Thoracic aorta (tissue), 2 donors: ENCODE results near the gene FOXS1. TPM values are rescaled to one million over a fixed set of nuclear protein-coding genes. Genes with fewer than 3 reads are reported as not detected.

ENCODE experiments used
- ATAC-seq: fragments of 150-250 bp; one replicate; pipeline ENCODE4 v1.8.0; 2017; ENCODE audit warnings: low read depth; ENCODE audit not compliant: insufficient number of reproducible peaks, low FRiP score
- DNase-seq: peaks from one replicate; pipeline ENCODE4 v3.0.0-alpha.2; 2020; ENCODE audit warnings: low spot score
- H3K27ac ChIP-seq, 2 donors: fragments of 200-600 bp; sonication (generic); 1 replicate in 1 of 2; 2 replicates in 1 of 2; pipeline ENCODE4 v1.5.1; 2016; ENCODE audit warnings: mild to moderate bottlenecking in 2 of 2, moderate library complexity in 2 of 2
- H3K27me3 ChIP-seq: fragments of 200-600 bp; sonication (generic); replicated peaks from 2 replicates; pipeline ENCODE4 v1.6.0; 2016; ENCODE audit warnings: mild to moderate bottlenecking; ENCODE audit not compliant: insufficient read depth
- H3K36me3 ChIP-seq: fragments of 200-600 bp; sonication (generic); one replicate; pipeline ENCODE4 v1.5.1; 2016
- H3K4me1 ChIP-seq, 2 donors: fragments of 200-600 bp; sonication (generic); 1 replicate in 1 of 2; 2 replicates in 1 of 2; pipeline versions ENCODE4 v1.5.1 to v1.6.0; 2016; ENCODE audit warnings: low read depth in 2 of 2, mild to moderate bottlenecking in 1 of 2; ENCODE audit not compliant: control insufficient read depth in 1 of 2
- H3K4me3 ChIP-seq: fragments of 200-600 bp; sonication (generic); 2 replicates; pipeline ENCODE4 v1.5.1; 2016; ENCODE audit warnings: mild to moderate bottlenecking
- H3K9me3 ChIP-seq: fragments of 200-600 bp; sonication (generic); 2 replicates; pipeline ENCODE4 v1.5.1; 2016
- total RNA-seq, 2 donors: library from RNA; depleted of rRNA; stranded (reverse); fragments of >200 nt; gene quantifications; one replicate each; pipeline versions ENCODE4 v1.1.0 to v1.2.3, GENCODE V29; 2016
- TF ChIP-seq, protein P1 (sequence below): fragments of 200-600 bp; sonication (generic); IDR thresholded peaks from one replicate; pipeline ENCODE4 v1.5.1; 2019; ENCODE audit warnings: antibody characterized with exemption

The FOXS1 gene
- total RNA-seq, 2 donors from 2014 or later = 13.9 to 44.5 TPM

DNA sequence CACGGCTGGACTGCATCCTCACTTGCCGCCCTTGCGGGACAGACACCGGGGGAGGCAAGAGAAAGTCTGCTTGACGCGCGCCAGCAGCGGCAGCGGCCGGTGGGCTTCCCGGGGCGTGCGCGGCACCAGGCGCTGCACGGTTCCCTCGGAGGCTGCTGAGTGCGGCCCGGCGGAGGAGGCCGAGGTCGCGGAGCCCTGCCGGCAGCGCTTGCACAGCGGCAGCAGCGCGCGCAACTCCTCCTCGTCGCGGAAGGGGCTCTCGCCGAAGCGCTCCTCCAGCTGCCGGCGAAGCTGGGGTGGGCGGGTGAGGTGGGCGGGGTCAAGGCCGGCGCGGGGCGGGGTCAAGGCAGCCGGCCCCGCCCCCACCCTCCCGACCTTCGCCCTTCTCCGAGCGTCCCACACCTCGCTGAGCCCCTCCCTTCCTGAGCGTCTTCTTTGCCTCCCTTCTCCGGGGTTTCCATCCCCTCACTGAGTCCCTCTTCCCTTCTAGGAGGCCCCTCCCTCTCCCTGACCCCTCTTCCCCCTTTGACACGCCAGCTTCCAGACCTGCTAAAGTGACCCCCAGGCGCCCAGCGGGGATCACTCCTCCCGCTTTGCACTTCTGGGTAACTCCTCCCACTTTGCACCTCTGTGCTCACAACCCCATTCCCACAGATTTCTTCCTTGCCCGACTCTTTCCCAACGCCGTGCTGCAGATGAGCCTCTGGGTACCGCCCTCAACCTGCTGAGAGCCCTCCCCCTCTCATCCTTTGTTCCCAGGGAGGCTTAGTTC lies 16.2 kb upstream of the FOXS1 start:
- ATAC-seq (peak; percentile 51), DNase-seq (no peak)

DNA sequence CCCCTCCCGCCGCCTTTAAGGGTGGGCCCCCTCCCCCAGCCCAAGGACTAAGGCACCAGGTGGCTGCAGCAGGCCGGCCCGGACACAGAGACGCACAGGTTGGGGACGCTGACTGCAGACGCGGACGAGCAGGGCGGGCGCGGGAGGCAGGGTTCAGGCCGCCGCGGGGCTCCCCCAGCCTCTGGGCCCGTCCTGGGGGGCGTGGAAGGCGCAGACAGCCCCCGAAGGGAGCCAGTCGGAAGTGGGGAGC lies 15.7 kb upstream of the FOXS1 start:
- H3K27ac ChIP-seq = no peak overlapping the region
- H3K9me3 ChIP-seq = no peaks in the 10 kb centered on the region
- TF ChIP-seq, protein P1, sequence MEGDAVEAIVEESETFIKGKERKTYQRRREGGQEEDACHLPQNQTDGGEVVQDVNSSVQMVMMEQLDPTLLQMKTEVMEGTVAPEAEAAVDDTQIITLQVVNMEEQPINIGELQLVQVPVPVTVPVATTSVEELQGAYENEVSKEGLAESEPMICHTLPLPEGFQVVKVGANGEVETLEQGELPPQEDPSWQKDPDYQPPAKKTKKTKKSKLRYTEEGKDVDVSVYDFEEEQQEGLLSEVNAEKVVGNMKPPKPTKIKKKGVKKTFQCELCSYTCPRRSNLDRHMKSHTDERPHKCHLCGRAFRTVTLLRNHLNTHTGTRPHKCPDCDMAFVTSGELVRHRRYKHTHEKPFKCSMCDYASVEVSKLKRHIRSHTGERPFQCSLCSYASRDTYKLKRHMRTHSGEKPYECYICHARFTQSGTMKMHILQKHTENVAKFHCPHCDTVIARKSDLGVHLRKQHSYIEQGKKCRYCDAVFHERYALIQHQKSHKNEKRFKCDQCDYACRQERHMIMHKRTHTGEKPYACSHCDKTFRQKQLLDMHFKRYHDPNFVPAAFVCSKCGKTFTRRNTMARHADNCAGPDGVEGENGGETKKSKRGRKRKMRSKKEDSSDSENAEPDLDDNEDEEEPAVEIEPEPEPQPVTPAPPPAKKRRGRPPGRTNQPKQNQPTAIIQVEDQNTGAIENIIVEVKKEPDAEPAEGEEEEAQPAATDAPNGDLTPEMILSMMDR = no peak
- DNase-seq (no peak), ATAC-seq (no peak)
- H3K4me3 ChIP-seq = peak overlapping the region; percentile 70
- no peaks in the 10 kb centered on the region for H3K36me3 ChIP-seq
- no peaks in the 10 kb centered on the region for H3K27me3 ChIP-seq
- H3K4me1 ChIP-seq = peaks cover 6 to 12% of the 10 kb centered on the region in 2 donors

More for the DNA sequence above, 16.2 kb upstream of the FOXS1 start:
- peaks cover 6 to 12% of the 10 kb centered on the region in 2 donors for H3K4me1 ChIP-seq
- H3K4me3 ChIP-seq = peak overlapping the region; percentile 70
- TF ChIP-seq, protein P1 = no peak
- H3K36me3 ChIP-seq = no peaks in the 10 kb centered on the region
- H3K27me3 ChIP-seq = no peaks in the 10 kb centered on the region
- H3K27ac ChIP-seq = no peak overlapping the region
- H3K9me3 ChIP-seq = no peaks in the 10 kb centered on the region

DNA sequence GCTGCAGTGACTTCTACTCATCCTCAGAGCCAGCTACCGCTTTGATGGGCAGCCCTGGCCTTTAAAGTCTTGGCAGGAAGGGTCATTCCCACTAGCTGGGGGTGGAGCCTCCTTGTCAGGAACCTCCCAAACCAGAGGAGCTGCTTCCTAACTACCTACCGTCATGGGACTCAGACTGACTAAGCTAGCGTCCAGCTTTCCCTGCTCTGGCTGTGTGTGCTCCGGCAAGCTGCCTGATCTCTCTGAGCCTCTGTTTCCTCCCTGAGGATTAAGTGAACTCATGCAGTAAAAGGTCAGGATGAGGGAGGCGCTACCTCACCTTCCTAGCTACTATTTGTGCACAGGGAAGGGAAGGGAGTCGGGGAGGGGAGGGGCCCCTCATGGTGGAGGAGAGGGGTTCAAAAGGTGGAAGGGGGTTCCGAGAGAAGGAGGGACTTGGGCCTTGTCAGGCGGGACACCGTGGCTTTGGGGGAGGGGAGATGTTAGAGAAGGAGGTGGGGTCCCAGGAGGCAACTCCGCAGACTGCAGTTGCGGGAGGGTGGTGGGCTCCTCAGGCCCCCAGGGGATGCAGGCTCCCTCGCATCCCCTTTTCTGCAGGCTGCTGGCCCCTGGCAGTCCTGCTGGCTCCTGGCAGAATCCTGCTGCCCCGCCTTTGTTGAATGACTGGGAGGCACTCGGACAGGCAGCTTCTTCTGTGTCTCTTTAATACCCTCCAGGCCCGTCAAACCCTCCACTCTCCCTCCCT lies 15.2 kb upstream of the FOXS1 start:
- Histone ChIP-seq H3K36me3 (no peaks in the 10 kb centered on the region), H3K9me3 (no peaks in the 10 kb centered on the region), H3K27ac (no peak overlapping the region), H3K27me3 (no peaks in the 10 kb centered on the region), H3K4me1 (peaks cover 6 to 12% of the 10 kb centered on the region in 2 donors), H3K4me3 (peak overlapping the region; percentile 70)
- DNase-seq = no peak
- ATAC-seq = no peak
- TF ChIP-seq, protein P1 = no peak

DNA sequence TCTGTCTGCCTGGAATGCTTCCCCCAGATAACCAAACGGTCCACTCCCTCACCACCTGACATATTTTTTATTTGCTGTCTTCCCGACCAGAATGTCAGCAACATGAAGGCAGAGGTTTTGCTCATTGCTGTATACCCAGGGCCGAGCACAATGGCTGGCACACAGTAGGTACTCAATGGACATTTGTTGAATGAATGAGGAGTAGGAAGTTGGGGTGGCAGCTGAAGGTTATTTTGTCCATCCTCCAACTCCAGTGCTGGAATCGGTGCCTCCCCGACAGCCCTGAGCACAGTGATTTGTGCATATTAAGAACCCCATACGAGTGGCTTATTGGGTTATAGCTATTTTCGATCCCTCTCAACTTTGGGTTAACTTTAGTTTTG lies 14.6 kb upstream of the FOXS1 start:
- Histone ChIP-seq H3K4me1 (peaks cover 6 to 12% of the 10 kb centered on the region in 2 donors), H3K27ac (no peak overlapping the region)
- TF ChIP-seq, protein P1 = no peak

DNA sequence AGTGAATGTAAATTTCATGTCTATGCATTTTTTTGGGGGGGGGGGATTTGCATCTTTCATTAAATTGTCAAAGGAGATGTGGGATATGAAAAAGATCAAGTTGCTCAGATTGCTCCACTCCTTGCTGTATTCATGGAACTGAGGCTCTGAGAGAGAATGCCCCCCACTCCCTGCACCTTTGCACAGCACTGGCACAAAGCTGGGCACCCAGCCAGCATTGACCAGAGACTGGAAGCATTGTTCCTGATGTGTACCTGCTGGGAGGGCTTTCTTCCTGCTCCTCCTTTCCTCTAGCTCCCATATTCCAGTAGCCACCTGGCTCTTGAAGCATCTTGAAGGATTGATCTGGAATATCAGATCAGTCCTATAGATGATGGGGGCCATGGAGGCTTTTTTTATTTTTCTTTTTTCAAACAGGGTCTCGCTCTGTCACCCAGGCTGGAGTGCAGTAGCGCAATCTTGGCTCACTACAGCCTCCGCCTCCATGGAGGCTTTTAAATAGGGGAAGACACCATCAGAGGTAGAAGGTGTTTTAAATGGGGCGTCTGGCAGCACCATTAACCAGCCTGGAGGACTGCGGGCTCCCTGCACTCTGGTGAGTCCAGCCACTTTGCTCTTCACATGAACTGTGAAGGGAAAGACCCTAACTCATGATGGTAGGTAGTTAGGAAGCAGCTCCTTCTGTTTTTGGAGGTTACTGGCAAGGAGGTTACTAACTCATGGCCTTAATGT lies 14.0 kb upstream of the FOXS1 start:
- TF ChIP-seq, protein P1 = no peak
- Histone ChIP-seq H3K4me3 (no peak overlapping the region), H3K36me3 (no peaks in the 10 kb centered on the region), H3K27me3 (no peaks in the 10 kb centered on the region), H3K4me1 (peaks cover 6 to 12% of the 10 kb centered on the region in 2 donors), H3K27ac (no peak overlapping the region), H3K9me3 (no peaks in the 10 kb centered on the region)
- DNase-seq (no peak), ATAC-seq (no peak)

More for the DNA sequence above, 14.6 kb upstream of the FOXS1 start:
- Histone ChIP-seq H3K9me3 (no peaks in the 10 kb centered on the region), H3K4me3 (no peak overlapping the region), H3K27me3 (no peaks in the 10 kb centered on the region), H3K36me3 (no peaks in the 10 kb centered on the region)
- DNase-seq (no peak), ATAC-seq (no peak)
